ENCODE results near the gene P2RY10. TPM values are rescaled to one million over a fixed set of nuclear protein-coding genes. Genes with fewer than 3 reads are reported as not detected.

P2RY10 gene, protein sequence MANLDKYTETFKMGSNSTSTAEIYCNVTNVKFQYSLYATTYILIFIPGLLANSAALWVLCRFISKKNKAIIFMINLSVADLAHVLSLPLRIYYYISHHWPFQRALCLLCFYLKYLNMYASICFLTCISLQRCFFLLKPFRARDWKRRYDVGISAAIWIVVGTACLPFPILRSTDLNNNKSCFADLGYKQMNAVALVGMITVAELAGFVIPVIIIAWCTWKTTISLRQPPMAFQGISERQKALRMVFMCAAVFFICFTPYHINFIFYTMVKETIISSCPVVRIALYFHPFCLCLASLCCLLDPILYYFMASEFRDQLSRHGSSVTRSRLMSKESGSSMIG
- under 1 TPM in 1 of 2 donors, not detected in 1; 0.43 TPM for total RNA-seq

DNA sequence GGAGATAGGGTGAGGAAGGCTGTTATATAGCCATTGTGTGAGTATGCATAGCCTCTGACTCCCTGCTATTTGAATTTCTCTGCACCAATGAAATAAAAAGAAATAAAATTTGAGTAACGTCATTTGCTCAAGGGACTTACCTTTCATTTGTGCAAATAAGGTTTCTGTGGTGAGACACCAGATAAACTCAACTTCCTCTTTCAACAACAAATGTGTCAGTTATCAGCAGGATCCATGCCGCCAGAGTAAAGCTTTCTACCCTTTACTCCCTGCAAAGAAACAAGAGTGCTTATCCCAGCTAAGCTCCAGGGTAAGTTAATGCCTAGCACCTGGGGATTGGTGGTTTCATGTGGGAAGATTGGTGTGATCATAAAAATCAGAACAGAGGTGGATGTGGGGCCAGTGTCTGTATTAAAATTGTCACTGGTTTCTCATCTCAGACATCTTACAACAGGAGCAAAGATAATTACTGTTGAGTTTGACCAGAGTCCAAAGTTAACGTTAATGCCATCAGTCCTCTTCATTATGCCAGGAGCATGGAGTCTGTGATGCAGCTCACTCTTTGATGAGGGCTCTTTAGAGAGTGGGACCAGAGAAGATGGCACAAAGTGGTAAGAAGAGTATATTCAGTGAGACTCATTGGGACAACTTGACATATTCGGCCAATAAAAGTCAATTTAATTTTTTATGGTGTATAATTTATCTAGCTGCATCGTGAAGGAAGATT lies at the start of gene P2RY10:
TSS of gene P2RY10 (plus strand) at position 206 of the 727 bp plus-strand sequence. CDS start 15,130 bp downstream, outside the sequence.
- H3K9me3 ChIP-seq, result no peaks in the 10 kb centered on the region
- H3K27ac ChIP-seq, result no peak within 1 kb of the TSS
- no peaks in the 10 kb centered on the region for H3K36me3 ChIP-seq
- no peaks in the 10 kb centered on the region for H3K4me1 ChIP-seq
- no peak for DNase-seq (ENCODE audit: low spot score)
- H3K4me3 ChIP-seq, result no peak within 1 kb of the TSS
- TF ChIP-seq, protein P1, sequence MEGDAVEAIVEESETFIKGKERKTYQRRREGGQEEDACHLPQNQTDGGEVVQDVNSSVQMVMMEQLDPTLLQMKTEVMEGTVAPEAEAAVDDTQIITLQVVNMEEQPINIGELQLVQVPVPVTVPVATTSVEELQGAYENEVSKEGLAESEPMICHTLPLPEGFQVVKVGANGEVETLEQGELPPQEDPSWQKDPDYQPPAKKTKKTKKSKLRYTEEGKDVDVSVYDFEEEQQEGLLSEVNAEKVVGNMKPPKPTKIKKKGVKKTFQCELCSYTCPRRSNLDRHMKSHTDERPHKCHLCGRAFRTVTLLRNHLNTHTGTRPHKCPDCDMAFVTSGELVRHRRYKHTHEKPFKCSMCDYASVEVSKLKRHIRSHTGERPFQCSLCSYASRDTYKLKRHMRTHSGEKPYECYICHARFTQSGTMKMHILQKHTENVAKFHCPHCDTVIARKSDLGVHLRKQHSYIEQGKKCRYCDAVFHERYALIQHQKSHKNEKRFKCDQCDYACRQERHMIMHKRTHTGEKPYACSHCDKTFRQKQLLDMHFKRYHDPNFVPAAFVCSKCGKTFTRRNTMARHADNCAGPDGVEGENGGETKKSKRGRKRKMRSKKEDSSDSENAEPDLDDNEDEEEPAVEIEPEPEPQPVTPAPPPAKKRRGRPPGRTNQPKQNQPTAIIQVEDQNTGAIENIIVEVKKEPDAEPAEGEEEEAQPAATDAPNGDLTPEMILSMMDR (IDR thresholded peaks at IDR 0.05), result no peak
- no peaks in the 10 kb centered on the region for H3K27me3 ChIP-seq

DNA sequence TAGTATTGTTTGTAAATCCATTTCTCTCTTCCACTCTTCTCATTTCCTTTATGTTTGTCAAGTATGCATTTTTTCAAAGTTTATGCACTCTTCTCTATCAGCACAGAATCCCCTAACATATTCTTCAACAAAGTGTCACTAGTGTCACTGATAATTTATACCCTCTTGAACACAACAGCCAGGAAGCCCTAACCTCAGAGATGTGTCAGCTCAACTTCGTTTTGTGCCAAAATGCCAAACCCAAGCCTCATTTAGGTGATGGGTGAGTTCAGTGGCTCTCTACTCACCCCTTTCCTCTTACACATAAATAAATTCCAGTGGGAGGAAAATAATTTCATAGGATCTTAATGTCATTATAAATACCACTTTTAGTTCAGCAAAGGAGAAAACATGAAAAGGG lies 22.4 kb upstream of the P2RY10 start:
- no peak for DNase-seq (ENCODE audit: low spot score)
- Histone ChIP-seq H3K4me1 (no peaks in the 10 kb centered on the region), H3K27me3 (no peaks in the 10 kb centered on the region), H3K4me3 (no peak overlapping the region), H3K36me3 (no peaks in the 10 kb centered on the region), H3K9me3 (peaks cover 0 to 6% of the 10 kb centered on the region in 2 donors), H3K27ac (no peak overlapping the region)
- TF ChIP-seq, protein P1 (IDR thresholded peaks at IDR 0.05), result no peak

DNA sequence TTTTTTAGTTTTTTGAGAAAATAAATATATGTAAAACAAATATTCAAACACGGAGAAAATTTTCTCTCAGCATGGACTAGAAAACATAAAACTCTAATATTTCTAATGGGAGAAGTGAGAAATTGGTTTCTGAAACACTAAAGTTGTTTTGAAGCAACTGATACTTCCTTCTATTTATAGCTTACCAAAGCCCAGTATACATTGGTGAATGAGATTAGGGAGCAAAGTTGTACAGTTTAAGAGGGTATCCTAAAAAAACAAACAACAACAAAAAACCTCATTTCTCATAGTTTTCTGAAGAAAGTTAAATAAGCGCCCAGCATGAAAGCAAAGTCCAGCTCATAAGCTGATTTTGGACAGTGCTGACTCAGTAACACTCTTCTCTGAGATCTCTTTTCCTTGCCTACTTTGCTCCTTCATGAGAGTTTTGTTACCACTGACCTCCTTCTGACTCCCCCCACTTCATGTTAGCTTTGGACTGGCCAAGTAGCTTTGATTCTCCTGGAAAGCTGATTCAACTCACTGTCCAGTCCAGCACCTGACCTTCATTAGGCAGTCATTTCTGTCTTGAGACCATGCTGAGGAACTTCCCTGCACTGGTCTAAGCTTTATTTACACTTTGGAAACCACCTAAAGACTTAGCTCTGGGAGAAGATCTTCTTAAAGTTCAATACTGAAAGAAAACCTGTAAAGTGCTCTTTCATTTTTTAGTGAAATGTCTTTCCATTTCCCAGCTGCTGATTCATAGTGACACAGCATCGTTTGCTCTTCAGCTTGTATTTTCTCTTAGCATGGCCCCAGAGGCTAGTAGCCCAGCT lies 21.8 kb upstream of the P2RY10 start:
- TF ChIP-seq, protein P1 (IDR thresholded peaks at IDR 0.05), result no peak

DNA sequence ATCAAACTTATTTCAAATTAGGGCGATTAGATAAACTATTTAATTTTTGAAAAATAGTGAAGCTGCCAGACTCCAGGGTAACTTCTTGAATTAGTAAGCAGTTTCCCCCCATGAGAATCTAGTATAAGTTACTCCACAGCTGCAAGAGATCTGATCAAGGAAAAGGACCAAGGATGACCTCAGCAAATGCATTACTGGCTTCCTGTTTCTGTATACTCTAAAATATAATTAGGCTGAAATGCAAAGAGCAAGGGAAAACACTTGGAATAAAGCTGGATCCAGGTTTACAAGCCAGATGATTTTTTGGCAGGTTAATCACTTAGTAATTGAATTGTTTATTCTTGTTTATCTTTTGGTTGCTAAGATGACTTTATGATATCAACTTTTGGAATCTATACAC lies 13.4 kb upstream of the P2RY10 start:
- no peak for DNase-seq (ENCODE audit: low spot score)
- Histone ChIP-seq H3K27ac (no peak overlapping the region), H3K9me3 (no peaks in the 10 kb centered on the region), H3K4me3 (no peak overlapping the region), H3K27me3 (no peaks in the 10 kb centered on the region), H3K4me1 (no peaks in the 10 kb centered on the region), H3K36me3 (no peaks in the 10 kb centered on the region)
- TF ChIP-seq, protein P1 (IDR thresholded peaks at IDR 0.05), result no peak

More for the DNA sequence above, 21.8 kb upstream of the P2RY10 start:
- H3K4me3 ChIP-seq, result no peak overlapping the region
- peaks cover 0 to 6% of the 10 kb centered on the region in 2 donors for H3K9me3 ChIP-seq
- no peak for DNase-seq (ENCODE audit: low spot score)
- no peak overlapping the region for H3K27ac ChIP-seq
- no peaks in the 10 kb centered on the region for H3K36me3 ChIP-seq
- no peaks in the 10 kb centered on the region for H3K27me3 ChIP-seq
- no peaks in the 10 kb centered on the region for H3K4me1 ChIP-seq

DNA sequence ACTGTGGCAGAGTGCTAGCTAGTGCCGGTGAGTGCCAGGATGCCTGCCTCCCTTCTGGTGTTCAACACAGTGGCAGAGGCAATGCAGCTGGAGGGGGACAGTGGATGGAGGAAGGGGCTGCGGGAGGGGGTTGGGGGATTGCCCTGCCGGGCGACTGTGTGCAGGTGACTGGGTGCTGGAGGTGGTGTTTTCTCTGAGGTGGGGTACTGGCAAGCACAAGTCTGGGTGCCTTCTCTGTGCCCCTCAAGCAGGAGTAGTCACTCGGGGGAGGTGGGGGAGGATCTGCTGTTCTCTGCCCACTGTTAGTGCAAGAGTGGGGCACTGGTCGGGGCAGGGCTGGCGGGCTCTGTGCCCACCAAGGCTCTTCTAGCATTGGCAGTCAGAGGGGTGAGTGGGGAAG lies 10.3 kb upstream of the P2RY10 start:
- Histone ChIP-seq H3K9me3 (peaks cover 0 to 4% of the 10 kb centered on the region in 2 donors), H3K4me1 (no peaks in the 10 kb centered on the region), H3K27me3 (no peaks in the 10 kb centered on the region), H3K4me3 (no peak overlapping the region), H3K27ac (no peak overlapping the region), H3K36me3 (no peaks in the 10 kb centered on the region)
- DNase-seq (ENCODE audit: low spot score), result no peak
- TF ChIP-seq, protein P1 (IDR thresholded peaks at IDR 0.05), result no peak
